Glutamatergic neuron (in vitro differentiated cells): Measurements from ENCODE around the gene OLA1. TPM values are rescaled to one million over a fixed set of nuclear protein-coding genes. Genes with fewer than 3 reads are reported as not detected.

Source experiments
- DNase-seq: peaks from one replicate; pipeline ENCODE4 v3.0.0; 2022
- H3K27ac Mint-ChIP-seq: one replicate; pipeline ENCODE4 v1.8.0; 2020; ENCODE audit warnings: mild to moderate bottlenecking, mixed read lengths, inconsistent platforms; ENCODE audit not compliant: unreplicated experiment
- H3K27me3 Mint-ChIP-seq: one replicate; pipeline ENCODE4 v1.8.0; 2020; ENCODE audit warnings: mild to moderate bottlenecking, moderate library complexity, mixed read lengths, inconsistent platforms; ENCODE audit not compliant: unreplicated experiment
- H3K36me3 Mint-ChIP-seq: one replicate; pipeline ENCODE4 v1.8.0; 2020; ENCODE audit warnings: mild to moderate bottlenecking, mixed read lengths, inconsistent platforms; ENCODE audit not compliant: unreplicated experiment
- H3K4me1 Mint-ChIP-seq: one replicate; pipeline ENCODE4 v1.8.0; 2020; ENCODE audit warnings: mild to moderate bottlenecking, low read depth, mixed read lengths, inconsistent platforms; ENCODE audit not compliant: unreplicated experiment
- H3K4me3 Mint-ChIP-seq: one replicate; pipeline ENCODE4 v1.8.0; 2020; ENCODE audit warnings: mild to moderate bottlenecking, mixed read lengths, inconsistent platforms; ENCODE audit not compliant: unreplicated experiment
- H3K9me3 Mint-ChIP-seq: one replicate; pipeline ENCODE4 v1.8.0; 2020; ENCODE audit warnings: mild to moderate bottlenecking, moderate library complexity, mixed read lengths, inconsistent platforms; ENCODE audit not compliant: unreplicated experiment
- CTCF ChIP-seq: fragments of 200-600 bp; sonication (generic); IDR thresholded peaks from one replicate; pipeline ENCODE4 v1.5.0; 2021; ENCODE audit not compliant: partially characterized antibody, unreplicated experiment
- total RNA-seq: library from RNA; stranded (reverse); fragmentation: NEBNext Ultra II Directional; extraction: Animal tissue kit (Norgen Biotek cat#: 25700); gene quantifications from one replicate; pipeline ENCODE4 v1.2.1, GENCODE V29; 2021; ENCODE audit not compliant: unreplicated experiment

OLA1 gene
- total RNA-seq, 1 donor from 2014 or later: 96.2 TPM

- H3K27ac Mint-ChIP-seq: no peak overlapping the region
- peak; percentile 30 for TF ChIP-seq CTCF
- no peak overlapping the region for H3K4me3 Mint-ChIP-seq
- DNase-seq: no peak
- H3K27me3 Mint-ChIP-seq: peaks cover 1% of the 10 kb centered on the region
- H3K9me3 Mint-ChIP-seq: peaks cover 4% of the 10 kb centered on the region
- peaks cover 15% of the 10 kb centered on the region for H3K36me3 Mint-ChIP-seq
- no peaks in the 10 kb centered on the region for H3K4me1 Mint-ChIP-seq
Measured at GRCh38 chr2:174138161-174138560, 110.2 kb downstream of the OLA1 start.

DNA sequence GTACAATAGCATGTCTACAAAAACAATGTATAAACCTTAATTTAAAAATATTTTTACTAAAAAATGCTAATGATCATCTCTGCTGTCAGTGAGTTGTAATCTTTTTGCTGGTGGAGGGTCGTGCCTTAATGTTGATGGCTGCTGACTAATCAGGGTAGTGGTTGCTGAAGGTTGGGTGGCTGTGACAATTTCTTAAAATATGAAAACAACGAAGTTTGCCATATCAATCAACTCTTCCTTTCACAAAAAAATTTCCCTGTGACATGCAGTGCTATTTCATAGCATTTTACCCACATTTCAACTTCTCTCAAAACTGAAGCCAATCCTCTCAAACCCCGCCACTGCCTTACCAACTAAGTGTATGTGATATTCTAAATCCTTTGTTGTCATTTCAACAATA lies 112.4 kb downstream of the OLA1 start:
- Mint-ChIP-seq H3K4me3 (no peak overlapping the region), H3K4me1 (no peaks in the 10 kb centered on the region), H3K27me3 (peaks cover 1% of the 10 kb centered on the region), H3K27ac (no peak overlapping the region), H3K9me3 (peaks cover 4% of the 10 kb centered on the region), H3K36me3 (peaks cover 15% of the 10 kb centered on the region)
- no peak for DNase-seq
- no peak for TF ChIP-seq CTCF

DNA sequence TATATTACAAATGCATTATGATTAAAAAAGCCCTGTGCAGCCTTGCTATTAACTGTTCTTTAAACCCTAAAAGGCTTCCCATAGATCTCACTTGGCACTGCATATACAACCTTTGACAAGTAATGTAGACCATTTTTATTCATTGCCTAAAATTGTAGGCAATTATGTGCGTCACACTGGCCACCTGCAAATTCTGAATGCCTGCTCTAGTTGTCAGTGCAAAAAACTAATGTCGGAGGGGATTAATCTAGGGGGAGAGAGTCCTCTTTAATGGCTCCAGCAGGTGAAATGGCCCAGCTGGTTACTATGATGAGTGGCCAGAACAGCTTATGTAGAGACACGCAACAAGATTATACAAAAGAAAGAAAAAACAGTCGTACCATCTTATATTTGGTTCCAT lies 123.2 kb downstream of the OLA1 start:
- peaks cover 25% of the 10 kb centered on the region for H3K4me1 Mint-ChIP-seq

DNA sequence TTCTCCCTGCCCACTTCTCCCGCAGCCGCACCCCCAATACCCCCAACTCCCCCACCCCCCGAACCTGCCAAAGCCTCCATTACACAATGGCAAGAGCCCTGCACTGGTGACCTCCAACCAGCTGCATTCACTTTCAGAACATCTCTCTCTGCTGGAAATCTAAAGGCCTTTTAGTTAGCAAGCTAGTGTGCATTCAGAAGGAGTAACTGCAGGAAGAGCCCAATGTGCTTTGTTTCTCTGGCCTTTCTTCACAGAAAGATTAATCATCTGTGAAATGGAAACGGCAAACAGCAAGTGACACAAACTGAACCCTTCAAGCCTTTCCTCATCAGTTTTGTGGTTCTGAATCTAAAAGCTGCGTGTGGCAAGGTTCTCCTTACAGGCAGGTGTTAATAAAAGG lies 124.2 kb downstream of the OLA1 start:
- no peak for TF ChIP-seq CTCF
- Mint-ChIP-seq H3K36me3 (no peaks in the 10 kb centered on the region), H3K27me3 (no peaks in the 10 kb centered on the region), H3K9me3 (no peaks in the 10 kb centered on the region), H3K4me1 (peaks cover 25% of the 10 kb centered on the region), H3K4me3 (no peak overlapping the region), H3K27ac (peak overlapping the region; percentile 75)
- no peak for DNase-seq

More for the DNA sequence above, 123.2 kb downstream of the OLA1 start:
- Mint-ChIP-seq H3K9me3 (no peaks in the 10 kb centered on the region), H3K36me3 (no peaks in the 10 kb centered on the region), H3K27ac (no peak overlapping the region), H3K4me3 (no peak overlapping the region), H3K27me3 (no peaks in the 10 kb centered on the region)
- DNase-seq: no peak
- TF ChIP-seq CTCF: no peak

DNA sequence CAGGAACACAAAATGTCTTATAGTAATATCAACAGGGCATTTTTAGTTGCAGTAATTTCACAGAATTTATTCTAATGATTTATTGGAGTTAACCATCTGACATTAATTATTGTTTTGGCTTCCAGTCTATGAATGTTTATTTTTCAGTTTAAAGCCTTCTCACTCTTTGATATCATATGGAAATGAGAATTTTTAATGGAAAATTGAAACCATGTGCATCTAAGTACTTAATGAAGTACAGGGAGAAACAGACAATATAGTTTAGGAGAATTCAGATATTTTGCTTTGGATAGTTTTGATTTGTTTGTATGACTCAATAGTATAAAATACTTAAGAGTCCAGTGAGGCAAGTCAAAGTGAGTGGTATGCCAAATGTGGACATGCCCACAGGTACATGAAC lies 126.1 kb downstream of the OLA1 start:
- H3K9me3 Mint-ChIP-seq: no peaks in the 10 kb centered on the region
- no peak for TF ChIP-seq CTCF
- H3K36me3 Mint-ChIP-seq: no peaks in the 10 kb centered on the region
- no peak overlapping the region for H3K27ac Mint-ChIP-seq
- no peak overlapping the region for H3K4me3 Mint-ChIP-seq
- peaks cover 3% of the 10 kb centered on the region for H3K27me3 Mint-ChIP-seq
- no peak for DNase-seq
- H3K4me1 Mint-ChIP-seq: peaks cover 34% of the 10 kb centered on the region
